ENCODE data around the gene DCLK3. TPM values are rescaled to one million over a fixed set of nuclear protein-coding genes. Genes with fewer than 3 reads are reported as not detected.

The DCLK3 gene
- total RNA-seq, 2 experiments from 2014 or later = not detected

- ChIA-PET POLR2A (no interaction called here), CTCF (no interaction called here)
Measured at GRCh38 chr3:36679384-36680200, 84.8 kb downstream of the DCLK3 start.

DNA sequence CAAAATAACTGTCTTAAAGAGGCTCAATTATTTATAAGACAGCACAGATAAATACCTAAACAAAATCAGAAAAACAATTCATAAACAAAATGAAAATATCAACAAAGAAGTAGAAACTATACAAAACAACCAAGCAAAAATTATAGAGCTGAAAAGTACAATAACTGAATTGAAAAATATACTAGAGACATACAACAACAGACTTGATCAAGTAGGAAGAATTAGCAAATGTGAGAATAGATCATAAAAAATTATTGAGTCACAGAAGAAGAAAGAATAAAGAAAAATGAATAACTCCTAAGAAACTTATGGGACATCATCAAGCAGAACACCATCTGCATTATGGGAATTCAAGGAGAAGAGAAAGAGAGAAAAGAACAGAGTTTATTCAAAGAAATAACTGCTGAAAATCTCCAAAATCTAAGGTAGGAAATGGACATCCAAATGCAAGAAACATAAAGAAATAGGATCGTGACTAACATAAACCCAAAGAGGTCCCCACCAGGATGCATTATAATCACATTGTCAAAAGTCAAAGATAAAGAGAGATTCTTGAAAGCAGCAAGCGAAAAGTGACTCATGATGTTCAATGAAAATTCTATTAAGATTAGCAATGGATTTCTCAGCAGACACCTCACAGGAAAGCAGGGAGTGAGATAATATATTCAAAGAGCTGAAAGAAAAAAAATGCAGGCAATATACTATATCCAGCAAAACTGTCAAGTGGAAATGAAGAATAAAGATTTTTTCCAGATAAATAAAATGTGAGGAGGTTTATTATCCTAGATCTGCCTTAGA is 85.9 kb downstream of the DCLK3 start:
- ChIA-PET CTCF (no interaction called here), POLR2A (no interaction called here)

DNA sequence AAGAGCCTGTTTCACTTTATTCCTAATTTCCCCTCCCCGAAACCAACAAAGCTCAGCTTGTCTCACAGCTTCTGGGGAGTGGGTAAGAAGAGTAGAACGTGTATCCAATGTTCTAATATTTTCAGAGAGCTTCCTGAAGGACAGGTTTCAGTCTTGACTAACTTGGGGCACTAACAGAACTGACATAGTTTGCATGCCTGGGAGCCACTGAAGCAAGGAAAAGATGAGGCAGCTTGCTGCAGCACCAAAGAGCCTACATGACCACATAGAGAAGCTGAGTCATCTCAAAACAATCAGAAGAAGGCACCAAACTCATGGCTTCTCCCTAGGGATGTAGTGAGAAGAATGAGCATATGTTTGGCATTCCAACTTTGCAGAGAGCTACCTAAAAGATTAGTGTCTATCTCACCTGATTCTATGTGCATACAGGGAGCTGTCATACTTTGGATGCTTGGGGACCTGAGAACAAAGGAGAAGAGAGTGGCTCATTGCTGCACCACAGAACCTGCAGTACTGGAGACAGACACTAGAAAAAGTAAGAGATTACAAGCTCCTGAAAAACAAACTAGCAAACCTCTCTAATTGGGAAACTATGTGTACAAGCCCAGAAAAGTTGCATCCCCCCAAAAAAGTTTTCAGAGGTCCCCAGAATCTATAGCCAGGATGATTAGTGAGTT is 86.9 kb downstream of the DCLK3 start:
- ChIA-PET CTCF (no interaction called here), POLR2A (no interaction called here)

DNA sequence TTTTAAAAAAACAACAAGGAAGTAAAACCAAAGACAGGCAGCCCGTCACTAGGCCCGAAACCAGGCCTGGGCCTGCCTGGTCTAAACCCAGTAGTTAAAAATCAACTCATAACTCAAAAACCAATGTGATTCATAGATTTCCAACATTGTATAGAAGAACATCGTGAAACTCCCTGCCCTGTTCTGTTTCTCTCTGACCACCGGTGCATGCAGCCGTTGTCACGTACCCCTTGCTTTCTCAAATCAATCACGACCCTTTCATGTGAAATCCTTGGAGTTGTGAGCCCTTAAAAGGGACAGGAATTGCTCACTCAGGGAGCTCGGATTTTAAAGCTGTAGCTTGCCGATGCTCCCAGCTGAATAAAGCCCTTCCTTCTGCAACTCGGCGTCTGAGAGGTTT is 89.5 kb downstream of the DCLK3 start:
- CTCF ChIA-PET = no interaction called here
- POLR2A ChIA-PET = no interaction called here

- CTCF ChIA-PET = no interaction called here
- POLR2A ChIA-PET = no interaction called here
Measured at GRCh38 chr3:36669764-36670163, 94.6 kb downstream of the DCLK3 start.

DNA sequence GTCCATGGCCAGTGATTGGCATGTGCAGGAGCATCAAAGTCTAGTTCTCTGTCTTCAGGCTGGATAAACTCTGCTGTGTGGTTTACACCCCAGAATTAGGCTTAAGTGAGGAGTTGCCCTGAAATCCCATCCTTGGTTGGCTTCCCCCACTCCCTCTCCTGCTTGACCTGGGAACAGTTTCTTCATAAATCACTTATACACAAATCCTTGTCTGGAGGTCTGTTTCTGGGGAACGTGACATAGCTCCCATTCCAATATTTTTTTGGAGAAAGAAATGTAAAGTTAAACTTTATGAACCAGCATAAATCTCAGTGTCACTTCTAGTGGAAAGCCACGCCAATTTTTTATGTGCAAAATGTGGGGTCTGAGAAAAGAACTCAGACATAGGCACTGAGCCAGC is 98.2 kb downstream of the DCLK3 start:
- ChIA-PET POLR2A (no interaction called here), CTCF (no interaction called here)

DNA sequence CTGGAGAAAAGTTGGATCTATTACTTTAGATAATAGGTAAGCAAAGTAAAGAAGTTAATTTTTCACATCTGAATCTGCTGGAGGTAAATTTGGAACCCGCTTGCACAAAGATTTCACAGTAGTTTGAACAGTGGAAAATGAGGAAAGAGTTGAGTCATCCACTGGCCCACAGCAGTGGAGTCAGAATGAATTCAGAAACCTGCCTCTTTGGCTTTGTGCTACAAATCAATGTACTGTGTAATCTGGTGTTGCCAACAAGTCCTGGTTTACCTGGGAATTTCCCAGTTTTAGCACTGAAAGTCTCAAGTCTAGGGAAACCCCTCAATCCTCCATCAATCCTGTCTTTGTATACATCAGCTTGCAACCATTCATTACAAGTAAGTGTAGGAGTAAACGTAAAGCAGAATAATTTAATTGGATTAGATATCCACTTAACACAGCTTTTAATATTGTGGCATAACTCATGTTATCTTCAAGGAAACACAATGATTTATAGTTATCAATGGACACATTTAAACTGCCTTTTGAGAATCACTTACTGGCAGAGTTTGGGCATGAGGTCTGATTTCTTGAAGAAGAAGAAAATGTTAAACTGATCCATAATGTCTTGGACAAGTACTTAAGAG is 100.6 kb downstream of the DCLK3 start:
- ChIA-PET POLR2A (no interaction called here), CTCF (no interaction called here)

DNA sequence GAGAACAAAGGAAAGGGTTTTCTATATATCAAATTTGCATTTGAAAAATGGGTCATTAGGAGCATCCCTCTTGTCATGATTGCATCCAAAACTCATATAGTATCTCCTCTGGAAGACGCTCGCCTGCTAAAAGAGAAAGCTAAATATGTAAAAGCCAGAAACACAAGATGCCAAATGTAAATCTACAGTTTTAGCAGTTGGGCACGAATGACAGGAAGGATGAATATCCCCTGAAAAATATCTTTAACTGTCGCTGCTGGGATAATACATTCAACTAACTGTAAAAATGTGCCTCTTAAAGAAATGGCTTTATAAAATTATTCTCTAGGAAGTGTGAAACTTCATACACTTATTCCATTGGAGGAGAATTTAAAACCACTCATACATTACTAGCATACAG is 101.7 kb downstream of the DCLK3 start:
- POLR2A ChIA-PET = no interaction called here
- CTCF ChIA-PET = no interaction called here

Other genes starting within 250 kb of the DCLK3 start
- gene TRANK1, start 180.5 kb upstream of the DCLK3 start, total RNA-seq = 1 to 10 TPM; 3.6 to 4.0 TPM
- gene EPM2AIP1, start 228.6 kb upstream of the DCLK3 start, total RNA-seq = 10 to 100 TPM; 11.9 to 12.8 TPM
- 10 to 100 TPM; 70.1 to 77.8 TPM for gene MLH1, start 229.0 kb upstream of the DCLK3 start, total RNA-seq